MM.1S (cell line): ENCODE data around the gene DYNLT2.

ENCODE experiments used
- EZH2 ChIP-seq: fragments of 300-600 bp; sonication (generic); optimal IDR thresholded peaks from 2 replicates; pipeline ENCODE3; 2017; ENCODE audit warnings: low read depth, mild to moderate bottlenecking, antibody characterized with exemption, low read length, mixed read lengths
- TF ChIP-seq, protein P1 (sequence below): fragments of 300-600 bp; sonication (generic); IDR thresholded peaks from 2 replicates; pipeline ENCODE4 v1.5.1; 2016; ENCODE audit warnings: antibody characterized with exemption, low read length, mixed read lengths

DNA sequence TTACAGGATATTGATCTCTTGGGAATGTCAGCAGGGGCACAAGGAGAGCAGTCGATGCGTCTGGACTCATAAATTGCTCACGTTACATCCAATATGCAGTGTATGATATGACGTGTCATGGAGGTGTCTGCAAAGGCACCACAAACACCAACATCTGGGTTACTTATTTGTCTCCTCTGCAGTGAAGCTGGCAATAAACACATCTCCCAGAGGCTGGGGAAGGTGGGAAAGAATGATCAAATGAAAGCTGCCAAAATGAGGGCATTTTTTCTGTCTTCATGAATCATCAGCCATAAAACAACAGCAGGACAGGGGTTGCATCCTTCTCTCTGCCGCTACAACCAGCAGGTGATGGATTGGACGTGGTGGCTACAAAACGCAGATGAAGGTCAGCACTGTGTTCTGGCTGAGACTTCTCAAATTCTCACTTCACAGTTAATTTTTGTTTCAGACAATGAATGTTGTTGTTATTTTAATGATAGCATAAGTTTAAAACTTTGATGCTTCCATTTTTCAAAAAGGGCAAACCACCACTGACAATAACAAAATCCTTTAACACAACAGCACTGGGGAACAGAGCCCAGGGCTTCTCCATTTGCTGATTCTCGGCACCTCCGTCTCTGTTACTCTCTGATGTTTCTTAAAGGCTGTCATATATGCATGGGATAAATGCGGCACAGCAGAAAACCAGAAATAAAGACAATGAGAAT lies 47.5 kb upstream of the DYNLT2 start:
- TF ChIP-seq, protein P1, sequence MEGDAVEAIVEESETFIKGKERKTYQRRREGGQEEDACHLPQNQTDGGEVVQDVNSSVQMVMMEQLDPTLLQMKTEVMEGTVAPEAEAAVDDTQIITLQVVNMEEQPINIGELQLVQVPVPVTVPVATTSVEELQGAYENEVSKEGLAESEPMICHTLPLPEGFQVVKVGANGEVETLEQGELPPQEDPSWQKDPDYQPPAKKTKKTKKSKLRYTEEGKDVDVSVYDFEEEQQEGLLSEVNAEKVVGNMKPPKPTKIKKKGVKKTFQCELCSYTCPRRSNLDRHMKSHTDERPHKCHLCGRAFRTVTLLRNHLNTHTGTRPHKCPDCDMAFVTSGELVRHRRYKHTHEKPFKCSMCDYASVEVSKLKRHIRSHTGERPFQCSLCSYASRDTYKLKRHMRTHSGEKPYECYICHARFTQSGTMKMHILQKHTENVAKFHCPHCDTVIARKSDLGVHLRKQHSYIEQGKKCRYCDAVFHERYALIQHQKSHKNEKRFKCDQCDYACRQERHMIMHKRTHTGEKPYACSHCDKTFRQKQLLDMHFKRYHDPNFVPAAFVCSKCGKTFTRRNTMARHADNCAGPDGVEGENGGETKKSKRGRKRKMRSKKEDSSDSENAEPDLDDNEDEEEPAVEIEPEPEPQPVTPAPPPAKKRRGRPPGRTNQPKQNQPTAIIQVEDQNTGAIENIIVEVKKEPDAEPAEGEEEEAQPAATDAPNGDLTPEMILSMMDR, result no peak
- TF ChIP-seq EZH2, result no peak
